Activated CD4-positive, alpha-beta T cell treated with anti-CD3 and anti-CD28 coated beads, Interleukin-2, amount 10 ng/mL, durations not matched to agents 7 days and 5 days (primary cell): ENCODE measurements around the gene CDCA4. TPM values are rescaled to one million over a fixed set of nuclear protein-coding genes. Genes with fewer than 3 reads are reported as not detected.
A peak's percentile ranks its signal among the peaks of the same experiment; 100 is the strongest.

Experiments
- CTCF ChIA-PET: fragments of 350-600 bp; sonication (Branson Sonifier 250); formaldehyde crosslinking; loops from one replicate; lab custom pipeline; 2021; ENCODE audit warnings: antibody characterized with exemption; lab: Charles Lee
- POLR2A ChIA-PET: fragments of 350-600 bp; sonication (Branson Sonifier 250); formaldehyde crosslinking; loops from one replicate; lab custom pipeline; 2021; ENCODE audit warnings: antibody characterized with exemption; lab: Charles Lee
- DNase-seq: peaks from one replicate; pipeline ENCODE4 v3.0.0-alpha.2; 2020
- H3K27ac Mint-ChIP-seq: one replicate; pipeline ENCODE4 v1.8.0; 2021; ENCODE audit warnings: mild to moderate bottlenecking, moderate library complexity, mixed read lengths
- H3K27me3 Mint-ChIP-seq: one replicate; pipeline ENCODE4 v1.8.0; 2021; ENCODE audit warnings: mixed read lengths
- H3K36me3 Mint-ChIP-seq: one replicate; pipeline ENCODE4 v1.8.0; 2021; ENCODE audit warnings: low read depth, mixed read lengths
- H3K4me1 Mint-ChIP-seq: one replicate; pipeline ENCODE4 v1.8.0; 2021; ENCODE audit warnings: mixed read lengths
- H3K4me3 Mint-ChIP-seq: one replicate; pipeline ENCODE4 v1.8.0; 2021; ENCODE audit warnings: mild to moderate bottlenecking, moderate library complexity, mixed read lengths
- H3K9me3 Mint-ChIP-seq: one replicate; pipeline ENCODE4 v1.8.0; 2021; ENCODE audit warnings: mixed read lengths
- total RNA-seq, 2 experiments: library from RNA; stranded (reverse); gene quantifications; one replicate each; pipeline ENCODE4 v1.2.3, GENCODE V29; 2021

CDCA4 gene
- total RNA-seq, 2 experiments from 2014 or later: 53.0 to 56.6 TPM

GRCh38 chr14:104986487-104987164, 34.3 kb downstream of the CDCA4 start:
- Mint-ChIP-seq H3K27ac (peak overlapping the region; percentile 54), H3K27me3 (peaks cover 3% of the 10 kb centered on the region), H3K4me1 (peaks cover 11% of the 10 kb centered on the region), H3K9me3 (no peaks in the 10 kb centered on the region), H3K36me3 (no peaks in the 10 kb centered on the region), H3K4me3 (peak overlapping the region; percentile 58)
- CTCF ChIA-PET: interaction anchor here (2.3 to 3.1 kb wide), 2 partner anchors 59 kb away, joined by 7 to 23 read pairs; no protein-coding TSS in a partner anchor
- DNase-seq: no peak
- POLR2A ChIA-PET: no interaction called here

- ChIA-PET CTCF (interaction anchor here (0.7 to 3.1 kb wide), 2 partner anchors 34 to 60 kb away, joined by 4 to 23 read pairs; no protein-coding TSS in a partner anchor), POLR2A (interaction anchor here (0.5 kb wide), 1 partner anchor 30 kb away, joined by 4 read pairs; no protein-coding TSS in a partner anchor)
- Mint-ChIP-seq H3K9me3 (no peaks in the 10 kb centered on the region), H3K4me3 (peak within 1 kb of the TSS; percentile 69), H3K27me3 (peaks cover 3% of the 10 kb centered on the region), H3K27ac (peak within 1 kb of the TSS; percentile 87), H3K4me1 (peaks cover 11% of the 10 kb centered on the region), H3K36me3 (no peaks in the 10 kb centered on the region)
- peak; percentile 89 for DNase-seq
Observed at GRCh38 chr14:104985675-104986486, 35.0 kb downstream of the CDCA4 start, which contains the start of gene CLBA1. CLBA1 (plus strand) TSS chr14:104985788; CDS start chr14:104986432, 644 bp downstream.

- Mint-ChIP-seq H3K27me3 (peaks cover 10% of the 10 kb centered on the region), H3K9me3 (no peaks in the 10 kb centered on the region), H3K4me3 (peak overlapping the region; percentile 69), H3K36me3 (no peaks in the 10 kb centered on the region), H3K27ac (peak overlapping the region; percentile 87), H3K4me1 (peaks cover 11% of the 10 kb centered on the region)
- CTCF ChIA-PET: interaction anchor here (0.7 to 3.1 kb wide), 6 partner anchors 9 to 431 kb away, joined by 3 to 23 read pairs (median 5); partner anchors contain the start of gene CDCA4
- DNase-seq: no peak
- POLR2A ChIA-PET: no interaction called here
Observed at GRCh38 chr14:104984056-104984894, 36.6 kb downstream of the CDCA4 start.

- ChIA-PET POLR2A (no interaction called here), CTCF (interaction anchor here (3.1 kb wide), 1 partner anchor 63 kb away, joined by 23 read pairs; no protein-coding TSS in a partner anchor)
- no peaks in the 10 kb centered on the region for H3K9me3 Mint-ChIP-seq
- H3K4me3 Mint-ChIP-seq: no peak overlapping the region
- peaks cover 17% of the 10 kb centered on the region for H3K4me1 Mint-ChIP-seq
- peak overlapping the region; percentile 84 for H3K27ac Mint-ChIP-seq
- peaks cover 19% of the 10 kb centered on the region for H3K27me3 Mint-ChIP-seq
- DNase-seq: no peak
- no peaks in the 10 kb centered on the region for H3K36me3 Mint-ChIP-seq
Observed at GRCh38 chr14:104983231-104983721, 37.6 kb downstream of the CDCA4 start.

- peaks cover 20% of the 10 kb centered on the region for H3K27me3 Mint-ChIP-seq
- DNase-seq: no peak
- CTCF ChIA-PET: interaction anchor here (2.5 kb wide), 1 partner anchor 63 kb away, joined by 19 read pairs; no protein-coding TSS in a partner anchor
- H3K4me3 Mint-ChIP-seq: no peak overlapping the region
- no peaks in the 10 kb centered on the region for H3K9me3 Mint-ChIP-seq
- POLR2A ChIA-PET: no interaction called here
- H3K27ac Mint-ChIP-seq: no peak overlapping the region
- H3K4me1 Mint-ChIP-seq: peaks cover 18% of the 10 kb centered on the region
- H3K36me3 Mint-ChIP-seq: no peaks in the 10 kb centered on the region
Observed at GRCh38 chr14:104982548-104983230, 38.2 kb downstream of the CDCA4 start.

- DNase-seq: no peak
- Mint-ChIP-seq H3K9me3 (no peaks in the 10 kb centered on the region), H3K27me3 (peaks cover 22% of the 10 kb centered on the region), H3K4me3 (no peak overlapping the region), H3K27ac (no peak overlapping the region), H3K36me3 (no peaks in the 10 kb centered on the region), H3K4me1 (peaks cover 16% of the 10 kb centered on the region)
- ChIA-PET POLR2A (no interaction called here), CTCF (interaction anchor here (1.0 to 2.5 kb wide), 3 partner anchors 64 to 108 kb away, joined by 3 to 19 read pairs (median 3); no protein-coding TSS in a partner anchor)
Observed at GRCh38 chr14:104981699-104982541, 39.0 kb downstream of the CDCA4 start.

GRCh38 chr14:104980611-104981531, 40.0 kb downstream of the CDCA4 start:
- CTCF ChIA-PET: interaction anchor here (1.0 to 2.5 kb wide), 3 partner anchors 65 to 109 kb away, joined by 3 to 19 read pairs (median 3); no protein-coding TSS in a partner anchor
- no peak overlapping the region for H3K27ac Mint-ChIP-seq
- peaks cover 2% of the 10 kb centered on the region for H3K36me3 Mint-ChIP-seq
- peaks cover 24% of the 10 kb centered on the region for H3K27me3 Mint-ChIP-seq
- H3K9me3 Mint-ChIP-seq: no peaks in the 10 kb centered on the region
- DNase-seq: no peak
- POLR2A ChIA-PET: no interaction called here
- no peak overlapping the region for H3K4me3 Mint-ChIP-seq
- H3K4me1 Mint-ChIP-seq: peaks cover 21% of the 10 kb centered on the region

GRCh38 chr14:104979758-104980610, 40.9 kb downstream of the CDCA4 start:
- ChIA-PET CTCF (no interaction called here), POLR2A (no interaction called here)
- H3K9me3 Mint-ChIP-seq: no peaks in the 10 kb centered on the region
- H3K36me3 Mint-ChIP-seq: peaks cover 2% of the 10 kb centered on the region
- H3K4me1 Mint-ChIP-seq: peaks cover 24% of the 10 kb centered on the region
- peaks cover 24% of the 10 kb centered on the region for H3K27me3 Mint-ChIP-seq
- H3K27ac Mint-ChIP-seq: no peak overlapping the region
- no peak for DNase-seq
- no peak overlapping the region for H3K4me3 Mint-ChIP-seq

GRCh38 chr14:104978746-104979691, 41.9 kb downstream of the CDCA4 start:
- POLR2A ChIA-PET: no interaction called here

More at GRCh38 chr14:104978746-104979691, 41.9 kb downstream of the CDCA4 start:
- H3K9me3 Mint-ChIP-seq: no peaks in the 10 kb centered on the region
- H3K27me3 Mint-ChIP-seq: peaks cover 24% of the 10 kb centered on the region
- peak overlapping the region; percentile 48 for H3K27ac Mint-ChIP-seq
- H3K4me1 Mint-ChIP-seq: peaks cover 20% of the 10 kb centered on the region
- peak overlapping the region; percentile 27 for H3K4me3 Mint-ChIP-seq
- H3K36me3 Mint-ChIP-seq: peaks cover 2% of the 10 kb centered on the region
- CTCF ChIA-PET: no interaction called here
- DNase-seq: no peak
